ENCODE results near the gene SEC11C.

Gene SEC11C

GRCh38 chr18:59145055-59145454 is 5.4 kb downstream of the SEC11C start:
- no peak for DNase-seq (ENCODE audit: low read depth)

DNA sequence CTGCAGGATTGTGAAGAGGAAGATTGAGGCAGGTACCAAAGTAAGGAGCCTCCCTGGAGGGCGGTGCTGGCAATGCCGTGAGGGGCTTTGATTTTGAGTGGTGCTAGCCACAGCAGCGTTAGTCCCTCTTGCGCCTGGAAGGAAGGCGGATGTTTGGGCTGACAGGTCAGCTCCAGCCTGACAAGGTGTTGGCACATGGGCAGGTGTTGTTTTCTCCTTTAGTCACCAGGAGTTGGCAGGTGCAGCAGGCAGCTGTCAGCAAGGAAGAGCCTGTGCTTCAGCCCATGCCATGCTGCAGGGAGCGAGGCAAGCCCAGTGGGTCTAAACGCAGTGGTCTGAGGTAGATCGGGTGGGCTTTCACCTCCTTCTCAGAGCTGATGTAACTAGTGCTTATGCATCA is 8.5 kb downstream of the SEC11C start:
- DNase-seq (ENCODE audit: low read depth) = no peak

DNA sequence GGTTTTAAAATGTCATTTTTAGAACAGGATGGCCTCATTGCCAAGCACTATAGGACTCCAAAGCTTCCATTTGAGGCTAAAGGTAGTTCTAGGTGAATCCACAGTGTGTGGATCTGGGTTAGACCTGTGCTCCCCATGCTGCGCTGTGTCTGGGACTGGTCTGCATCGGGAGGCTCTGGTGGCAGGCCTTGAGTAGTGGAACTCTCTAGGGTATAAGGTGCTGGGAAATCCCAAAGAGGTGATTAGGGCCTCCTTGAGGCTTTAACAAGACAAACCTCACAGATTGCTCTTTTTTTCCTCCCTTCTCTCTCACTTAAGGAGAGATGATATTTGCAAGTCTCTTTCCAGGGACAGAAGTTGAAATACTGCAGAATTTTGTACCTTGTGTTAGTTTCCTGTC is 9.3 kb downstream of the SEC11C start:
- DNase-seq (ENCODE audit: low read depth) = no peak

DNA sequence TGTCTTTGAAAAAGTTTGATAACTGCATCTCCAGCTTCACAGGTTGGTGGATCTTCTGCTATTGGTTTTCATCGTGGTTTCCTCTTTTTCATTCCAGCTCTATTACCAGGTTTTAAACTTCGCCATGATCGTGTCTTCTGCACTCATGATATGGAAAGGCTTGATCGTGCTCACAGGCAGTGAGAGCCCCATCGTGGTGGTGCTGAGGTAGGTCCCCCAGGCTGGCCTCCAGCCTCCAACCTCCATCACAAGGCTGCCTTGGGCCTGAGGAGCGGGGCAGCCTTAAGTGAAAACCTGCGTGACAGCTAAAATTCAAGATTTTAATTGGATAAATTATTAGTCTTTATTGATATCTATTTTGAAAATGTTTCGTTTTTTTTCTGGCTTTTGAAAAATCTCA is 9.7 kb downstream of the SEC11C start:
- DNase-seq (ENCODE audit: low read depth) = no peak

GRCh38 chr18:59150236-59150635 is 10.6 kb downstream of the SEC11C start:
- no peak for DNase-seq (ENCODE audit: low read depth)

DNA sequence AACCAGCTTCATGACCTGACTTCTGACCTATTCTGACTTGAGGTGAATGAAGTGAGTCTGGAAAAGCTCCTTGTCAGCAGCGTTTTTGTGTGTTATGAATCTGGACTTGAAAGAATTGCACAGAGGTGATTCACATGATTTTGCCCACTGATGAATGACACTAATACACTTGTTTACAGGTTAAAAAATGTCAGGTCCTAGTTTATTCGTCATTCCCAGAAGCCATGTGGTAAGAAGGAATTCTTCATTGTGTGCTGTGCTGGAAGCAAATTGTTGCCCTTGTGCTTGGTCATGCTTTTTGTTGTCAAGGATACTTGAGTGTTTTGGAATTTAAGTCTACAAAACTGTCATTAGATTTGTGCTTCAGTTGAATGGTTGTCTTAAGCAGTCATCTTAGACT is 15.5 kb downstream of the SEC11C start:
- DNase-seq (ENCODE audit: low read depth) = peak; percentile 18

DNA sequence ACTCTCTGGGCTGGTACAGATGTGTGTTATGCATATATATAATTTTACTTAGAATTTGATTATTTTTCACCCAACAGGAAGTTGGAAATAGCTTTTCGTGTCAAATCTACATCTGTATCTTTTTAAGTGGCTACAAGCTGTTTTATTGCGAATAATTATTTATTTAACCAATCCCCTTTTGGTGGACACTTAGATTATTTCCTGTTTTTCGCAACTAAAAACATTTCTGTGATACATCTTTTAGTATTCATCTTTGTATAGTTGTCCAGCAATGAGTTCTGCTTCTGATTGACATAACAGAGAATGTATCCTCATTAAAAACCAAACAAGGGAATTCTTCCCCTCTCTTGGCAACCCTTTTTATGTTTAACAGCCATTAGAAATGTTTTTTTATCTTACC is 16.6 kb downstream of the SEC11C start:
- DNase-seq (ENCODE audit: low read depth) = no peak

- DNase-seq (ENCODE audit: low read depth) = no peak
Observed at GRCh38 chr18:59159265-59159664, 19.6 kb downstream of the SEC11C start.

DNA sequence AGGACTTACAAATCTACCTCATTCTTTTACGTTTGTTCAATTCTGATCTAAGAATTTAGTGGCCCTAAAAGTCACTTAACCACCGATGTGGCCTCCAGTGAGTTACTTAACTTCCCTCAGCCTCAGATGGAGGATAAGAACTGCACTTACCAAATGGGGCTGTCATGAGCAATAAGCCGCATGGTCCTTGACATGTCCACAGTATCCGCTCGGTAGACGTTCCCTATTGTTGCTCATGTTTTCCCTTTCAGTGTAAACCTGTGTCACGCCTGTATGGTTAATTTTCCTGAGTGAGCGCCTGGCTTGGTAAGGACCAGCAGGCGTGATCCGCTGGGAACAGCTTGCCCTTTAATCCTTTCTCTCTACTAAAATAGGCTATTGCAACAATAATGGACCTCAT is 20.3 kb downstream of the SEC11C start:
- DNase-seq (ENCODE audit: low read depth) = no peak

GRCh38 chr18:59172664-59173249 is 33.1 kb downstream of the SEC11C start:
- DNase-seq (ENCODE audit: low read depth) = no peak

DNA sequence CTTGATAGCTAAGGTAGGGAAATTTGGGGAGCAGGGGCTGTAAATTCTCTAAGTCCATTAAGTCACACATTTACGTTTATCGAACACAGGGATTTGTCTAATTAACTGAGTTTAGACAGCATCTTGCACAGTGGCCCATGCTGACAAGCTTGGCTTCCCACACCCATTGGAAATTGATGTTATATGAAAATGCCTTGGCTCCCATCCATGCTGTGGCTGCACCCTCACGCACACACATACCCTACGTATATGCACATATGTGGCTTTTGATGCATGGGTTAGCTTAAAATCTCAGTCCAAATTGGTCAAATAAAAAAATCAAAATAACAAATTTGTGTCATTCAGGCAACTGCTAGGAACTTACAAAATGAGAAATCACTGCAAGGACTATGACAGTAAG is 37.8 kb downstream of the SEC11C start:
- no peak for DNase-seq (ENCODE audit: low read depth)

DNA sequence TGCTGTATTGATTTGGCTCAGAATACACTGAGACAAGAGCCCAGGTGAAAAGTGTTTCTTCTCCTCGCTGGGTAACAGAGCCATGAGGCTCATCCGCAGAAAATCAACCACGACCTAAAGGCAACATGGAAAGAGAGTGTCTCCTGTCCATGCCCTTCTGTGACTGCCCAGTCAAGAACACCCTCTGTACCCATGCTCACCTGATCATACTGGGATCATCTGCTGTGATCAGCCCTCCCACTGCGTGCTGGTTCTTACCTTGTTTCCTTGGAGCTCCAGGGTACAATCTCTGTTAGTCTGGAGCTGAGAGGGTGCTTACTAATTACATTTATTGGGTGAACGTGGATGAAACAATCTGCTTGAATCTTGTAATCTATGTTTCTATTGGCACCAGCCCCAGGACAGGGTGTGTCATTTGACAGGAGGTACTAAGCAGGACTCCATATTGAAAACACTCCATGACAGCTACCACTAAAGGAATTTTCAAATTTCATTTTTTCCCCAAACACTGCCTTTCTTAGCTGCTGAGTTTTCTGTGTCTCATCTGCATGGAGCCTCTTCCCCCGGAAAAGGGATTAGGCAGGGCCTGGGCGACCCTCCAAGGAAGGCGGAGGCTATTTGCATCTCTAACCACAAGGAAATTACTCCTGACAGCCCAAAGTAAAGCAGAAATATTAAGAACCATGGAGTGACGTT is 40.6 kb downstream of the SEC11C start:
- peak; percentile 23 for DNase-seq (ENCODE audit: low read depth)

DNA sequence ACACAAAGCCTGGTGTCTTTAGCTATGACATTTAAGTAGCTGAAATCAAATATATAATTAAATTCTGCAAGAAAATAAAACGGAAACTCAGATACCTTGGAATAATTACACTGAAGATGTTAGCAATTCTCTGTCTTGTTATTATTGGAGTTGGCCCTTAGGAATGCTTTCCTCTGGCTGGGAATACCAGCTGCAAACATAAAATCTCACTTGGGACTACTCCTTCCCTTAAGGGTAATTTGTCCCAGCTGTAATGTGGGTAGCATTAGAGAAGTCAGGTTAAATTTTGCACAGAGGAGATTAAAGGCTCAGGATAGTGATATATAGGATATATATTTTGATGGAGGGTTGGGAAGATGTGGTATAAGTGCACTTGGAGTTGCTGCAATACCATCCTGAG is 43.0 kb downstream of the SEC11C start:
- DNase-seq (ENCODE audit: low read depth) = no peak

DNA sequence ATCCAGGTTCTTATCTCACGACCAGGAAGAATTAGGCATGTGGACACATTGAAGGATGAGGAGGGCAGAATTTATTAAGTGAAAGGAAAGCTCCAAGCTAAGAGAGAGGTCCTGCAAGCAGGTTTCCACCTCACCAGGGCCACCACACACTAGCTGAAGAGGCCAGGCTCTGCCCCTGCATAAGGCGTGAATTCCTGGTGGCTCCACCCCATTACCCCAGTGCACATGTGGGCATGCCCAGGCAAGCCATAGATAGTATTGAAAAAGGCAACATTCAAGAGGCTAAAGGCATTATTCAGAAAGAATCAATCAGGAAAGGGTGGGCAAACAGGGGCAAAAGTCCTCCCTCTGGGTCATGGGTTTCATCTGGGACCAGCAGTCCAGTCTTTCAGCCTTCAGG is 49.3 kb downstream of the SEC11C start:
- no peak for DNase-seq (ENCODE audit: low read depth)

DNA sequence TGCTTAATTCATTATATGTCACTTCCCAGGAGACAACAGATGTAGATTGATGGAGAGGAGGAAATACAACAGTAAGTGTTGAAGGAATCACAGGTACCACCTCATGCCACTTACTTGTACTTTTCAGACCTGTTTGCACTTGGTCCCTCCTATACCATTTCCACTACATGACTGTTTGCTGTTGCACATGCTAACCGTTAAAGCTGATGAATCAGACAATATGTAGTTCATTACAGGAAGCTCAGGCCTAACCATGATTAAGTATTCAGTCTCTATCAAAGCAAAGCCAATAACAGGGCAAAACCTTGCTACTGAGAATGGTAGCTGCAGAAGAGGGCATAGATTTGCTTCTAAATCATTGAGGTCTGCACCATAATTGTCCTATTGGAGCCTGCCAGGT is 50.1 kb downstream of the SEC11C start:
- no peak for DNase-seq (ENCODE audit: low read depth)

GRCh38 chr18:59196161-59196725 is 56.6 kb downstream of the SEC11C start:
- no peak for DNase-seq (ENCODE audit: low read depth)

- DNase-seq (ENCODE audit: low read depth) = no peak
Observed at GRCh38 chr18:59197636-59198035, 58.0 kb downstream of the SEC11C start.

DNA sequence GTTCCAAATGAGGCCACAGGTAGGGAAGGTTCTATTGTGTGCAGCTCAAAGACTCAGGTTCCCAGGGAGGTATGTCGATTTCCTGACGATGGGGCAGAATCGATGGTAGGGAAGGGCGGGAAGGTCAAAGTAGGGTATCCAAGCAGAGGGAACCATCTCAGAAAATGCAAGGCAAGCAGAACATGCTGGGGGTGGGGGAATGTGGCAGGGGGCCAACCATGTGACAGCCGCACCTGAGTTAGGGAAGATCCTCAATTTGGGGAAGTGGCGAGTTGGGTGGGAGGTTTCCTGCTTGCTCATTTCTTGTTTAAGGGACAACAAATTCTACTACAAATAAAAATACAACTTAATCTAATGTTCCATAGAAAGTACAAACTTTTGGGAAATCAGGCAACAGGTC is 58.5 kb downstream of the SEC11C start:
- DNase-seq (ENCODE audit: low read depth) = no peak

DNA sequence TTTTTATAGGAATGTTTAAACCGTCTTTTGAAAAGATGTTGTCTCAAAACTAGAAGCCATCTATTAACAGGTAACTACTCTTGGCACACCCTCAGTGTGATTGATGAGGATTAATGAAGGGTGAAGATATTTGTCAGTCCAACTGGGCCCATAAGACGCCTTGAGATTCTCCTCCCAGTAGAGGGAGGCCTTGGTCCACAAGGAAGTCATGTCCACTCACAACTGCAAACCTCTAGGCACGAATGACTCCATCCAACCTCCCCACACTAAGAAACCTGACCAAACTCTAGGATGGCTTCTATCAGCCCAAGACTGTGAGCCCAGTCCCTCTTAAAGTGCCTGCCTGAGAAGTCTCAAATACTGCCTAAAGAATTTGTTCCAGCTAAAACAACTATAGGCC is 61.1 kb downstream of the SEC11C start:
- no peak for DNase-seq (ENCODE audit: low read depth)

GRCh38 chr18:59202258-59202820 is 62.7 kb downstream of the SEC11C start:
- no peak for DNase-seq (ENCODE audit: low read depth)

DNA sequence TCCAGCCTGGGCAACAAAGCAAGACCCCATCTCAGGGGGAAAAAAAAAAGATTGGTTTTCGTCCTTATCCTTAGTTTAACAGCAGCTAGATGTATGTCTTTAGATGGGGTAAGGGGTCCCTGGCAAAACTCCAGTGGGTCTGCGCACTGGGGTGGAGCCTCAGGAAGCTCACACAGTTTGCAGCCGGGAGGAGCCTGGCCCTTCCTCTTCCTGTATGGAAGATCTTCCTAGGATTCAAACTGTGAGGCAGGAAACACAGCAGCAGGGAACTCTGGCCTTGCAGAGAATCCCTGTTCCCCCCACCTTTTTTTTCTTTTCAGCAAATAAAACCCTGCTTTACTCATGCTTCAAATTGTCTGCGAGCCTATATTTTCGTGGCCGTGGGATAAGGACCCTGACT is 67.8 kb downstream of the SEC11C start:
- DNase-seq (ENCODE audit: low read depth) = no peak

All from HS-5 (cell line).